Breast epithelium (tissue), 4 donors: ENCODE results near the gene NAXE. TPM values are rescaled to one million over a fixed set of nuclear protein-coding genes. Genes with fewer than 3 reads are reported as not detected.

Experiments used
- DNase-seq, 2 donors: peaks; one replicate each; pipeline ENCODE4 v3.0.0-alpha.2; 2019; ENCODE audit warnings: low spot score in 2 of 2
- H3K27ac ChIP-seq, 2 donors: fragments of 200-600 bp; sonication (generic) in 1 of 2; one replicate each; pipeline ENCODE4 v1.5.1; 2016 to 2019; ENCODE audit warnings: mild to moderate bottlenecking in 1 of 2
- H3K27me3 ChIP-seq, 2 donors: fragments of 200-600 bp; sonication (generic) in 1 of 2; one replicate each; pipeline versions ENCODE4 v1.5.1 to v1.6.0; 2017 to 2019; ENCODE audit warnings: control low read depth in 1 of 2, mild to moderate bottlenecking in 1 of 2
- H3K36me3 ChIP-seq: fragments of 200-600 bp; one replicate; pipeline ENCODE4 v1.5.1; 2019
- H3K4me1 ChIP-seq, 2 donors: fragments of 200-600 bp; sonication (generic); one replicate each; pipeline ENCODE4 v1.5.1; 2016 to 2019; ENCODE audit warnings: control low read depth in 1 of 2
- H3K4me3 ChIP-seq, 3 donors: fragments of 200-600 bp; sonication (generic); 1 replicate in 2 of 3; 2 replicates in 1 of 3; pipeline ENCODE4 v1.5.1; 2016 to 2019; ENCODE audit warnings: mild to moderate bottlenecking in 3 of 3, moderate library complexity in 2 of 3
- H3K9me3 ChIP-seq, 2 donors: fragments of 200-600 bp; sonication (generic) in 1 of 2; one replicate each; pipeline ENCODE4 v1.5.1; 2016 to 2019; ENCODE audit warnings: control low read depth in 1 of 2
- CTCF ChIP-seq, 3 donors: fragments of 450-650 bp; IDR thresholded peaks; one replicate each; pipeline ENCODE4 v1.5.1; 2016 to 2017; ENCODE audit warnings: antibody characterized with exemption in 3 of 3, mild to moderate bottlenecking in 3 of 3, moderate library complexity in 3 of 3
- POLR2A ChIP-seq: fragments of 450-650 bp; IDR thresholded peaks from one replicate; pipeline ENCODE4 v1.6.1; 2016; ENCODE audit warnings: antibody characterized with exemption, mild to moderate bottlenecking, moderate library complexity
- POLR2AphosphoS5 ChIP-seq, 3 donors: sonication (generic); formaldehyde crosslinking; IDR thresholded peaks; one replicate each; pipeline ENCODE4 v1.6.1; 2017; ENCODE audit warnings: antibody characterized with exemption in 3 of 3
- intact Hi-C: fragments of 100-400 bp; cut with DNase I; formaldehyde crosslinking; loops from one replicate; pipeline ENCODE4 v1.15.1; 2023; ENCODE audit warnings: low total_unique reads
- total RNA-seq, 3 donors: library from RNA; depleted of rRNA; stranded (reverse); fragments of >200 nt; gene quantifications; one replicate each; pipeline ENCODE4 v1.1.0, GENCODE V29; 2016

The NAXE gene
- total RNA-seq, 3 donors from 2014 or later: 70.4 to 90.5 (median 75.5) TPM

GRCh38 chr1:156578055-156578454 lies 13.5 kb upstream of the NAXE start:
- Histone ChIP-seq H3K27ac (no peak overlapping the region), H3K9me3 (no peaks in the 10 kb centered on the region), H3K27me3 (no peaks in the 10 kb centered on the region), H3K36me3 (no peaks in the 10 kb centered on the region), H3K4me3 (no peak overlapping the region), H3K4me1 (no peaks in the 10 kb centered on the region)
- DNase-seq: no peak
- intact Hi-C loops: no loop called here
- no peak for TF ChIP-seq CTCF (IDR thresholded peaks at IDR 0.05)
- no peak for TF ChIP-seq POLR2A
- no peak for TF ChIP-seq POLR2AphosphoS5 (IDR thresholded peaks at IDR 0.05)

GRCh38 chr1:156579472-156579871 lies 12.1 kb upstream of the NAXE start, which contains the start of gene TTC24:
TTC24 (plus strand) TSS chr1:156579723; CDS start chr1:156581365, 1,642 bp downstream.
- Histone ChIP-seq H3K27ac (no peak within 1 kb of the TSS), H3K27me3 (no peaks in the 10 kb centered on the region), H3K4me3 (no peak within 1 kb of the TSS), H3K36me3 (no peaks in the 10 kb centered on the region), H3K9me3 (no peaks in the 10 kb centered on the region), H3K4me1 (no peaks in the 10 kb centered on the region)
- TF ChIP-seq POLR2AphosphoS5 (IDR thresholded peaks at IDR 0.05) (no peak), CTCF (IDR thresholded peaks at IDR 0.05) (no peak), POLR2A (no peak)
- DNase-seq: no peak
- intact Hi-C loops: no loop called here

GRCh38 chr1:156581661-156582387 lies 9.8 kb upstream of the NAXE start:
- Histone ChIP-seq H3K9me3 (no peaks in the 10 kb centered on the region), H3K27ac (no peak overlapping the region), H3K4me3 (no peak overlapping the region), H3K36me3 (no peaks in the 10 kb centered on the region), H3K27me3 (no peaks in the 10 kb centered on the region), H3K4me1 (no peaks in the 10 kb centered on the region)
- no peak for DNase-seq
- TF ChIP-seq POLR2A (no peak), CTCF (IDR thresholded peaks at IDR 0.05) (no peak), POLR2AphosphoS5 (IDR thresholded peaks at IDR 0.05) (no peak)
- intact Hi-C loops: loop anchor here (10.0 kb wide), 1 partner anchor 73 kb away; no protein-coding TSS in a partner anchor

GRCh38 chr1:156582388-156583017 lies 9.1 kb upstream of the NAXE start:
- H3K36me3 ChIP-seq: no peaks in the 10 kb centered on the region
- H3K9me3 ChIP-seq: no peaks in the 10 kb centered on the region
- no peak overlapping the region for H3K4me3 ChIP-seq
- H3K27ac ChIP-seq: no peak overlapping the region
- TF ChIP-seq CTCF (IDR thresholded peaks at IDR 0.05): no peak
- TF ChIP-seq POLR2A: no peak
- H3K27me3 ChIP-seq: no peaks in the 10 kb centered on the region
- DNase-seq: no peak
- H3K4me1 ChIP-seq: no peaks in the 10 kb centered on the region
- intact Hi-C loops: loop anchor here (1.0 to 10.0 kb wide), 2 partner anchors 17 to 72 kb away; no protein-coding TSS in a partner anchor
